T-helper 2 cell treated with Interferon-gamma antibody and Interleukin-4, amounts not matched to agents 5 μg/mL and 100 μg/mL, for 36 hours (primary cell): ENCODE results near the gene GPC6.

Experiments
- DNase-seq: peaks from one replicate; pipeline ENCODE4 v3.0.0; 2021; ENCODE audit warnings: low spot score
- H3K27ac Mint-ChIP-seq: one replicate; pipeline ENCODE4 v1.8.0; 2021; ENCODE audit warnings: mild to moderate bottlenecking, mixed read lengths
- H3K27me3 Mint-ChIP-seq: one replicate; pipeline ENCODE4 v1.8.0; 2021; ENCODE audit warnings: low read depth, mixed read lengths
- H3K36me3 Mint-ChIP-seq: one replicate; pipeline ENCODE4 v1.8.0; 2021; ENCODE audit warnings: low read depth, mixed read lengths
- H3K4me1 Mint-ChIP-seq: one replicate; pipeline ENCODE4 v1.8.0; 2021; ENCODE audit warnings: low read depth, mixed read lengths
- H3K4me3 Mint-ChIP-seq: one replicate; pipeline ENCODE4 v1.8.0; 2022; ENCODE audit warnings: mild to moderate bottlenecking, moderate library complexity, mixed read lengths
- H3K9me3 Mint-ChIP-seq: one replicate; pipeline ENCODE4 v1.8.0; 2021; ENCODE audit warnings: mixed read lengths

Gene GPC6

GRCh38 chr13:94090773-94091480 lies 864.3 kb downstream of the GPC6 start:
- H3K4me1 Mint-ChIP-seq = no peaks in the 10 kb centered on the region
- DNase-seq = no peak
- H3K27ac Mint-ChIP-seq = no peak overlapping the region
- H3K27me3 Mint-ChIP-seq = no peaks in the 10 kb centered on the region
- peaks cover 4% of the 10 kb centered on the region for H3K9me3 Mint-ChIP-seq
- no peak overlapping the region for H3K4me3 Mint-ChIP-seq
- H3K36me3 Mint-ChIP-seq = no peaks in the 10 kb centered on the region

GRCh38 chr13:94093652-94094315 lies 867.2 kb downstream of the GPC6 start:
- Mint-ChIP-seq H3K36me3 (no peaks in the 10 kb centered on the region), H3K4me1 (no peaks in the 10 kb centered on the region)
- DNase-seq = no peak

GRCh38 chr13:94109715-94110374 lies 883.2 kb downstream of the GPC6 start:
- no peaks in the 10 kb centered on the region for H3K9me3 Mint-ChIP-seq
- no peak overlapping the region for H3K27ac Mint-ChIP-seq
- no peak overlapping the region for H3K4me3 Mint-ChIP-seq
- H3K4me1 Mint-ChIP-seq = no peaks in the 10 kb centered on the region
- H3K36me3 Mint-ChIP-seq = no peaks in the 10 kb centered on the region
- DNase-seq = no peak
- no peaks in the 10 kb centered on the region for H3K27me3 Mint-ChIP-seq

More at GRCh38 chr13:94093652-94094315, 867.2 kb downstream of the GPC6 start:
- Mint-ChIP-seq H3K4me3 (no peak overlapping the region), H3K27ac (no peak overlapping the region), H3K27me3 (no peaks in the 10 kb centered on the region), H3K9me3 (peaks cover 4% of the 10 kb centered on the region)

GRCh38 chr13:94112227-94112626 lies 885.6 kb downstream of the GPC6 start:
- Mint-ChIP-seq H3K4me1 (no peaks in the 10 kb centered on the region), H3K36me3 (no peaks in the 10 kb centered on the region), H3K9me3 (no peaks in the 10 kb centered on the region), H3K27ac (no peak overlapping the region), H3K27me3 (no peaks in the 10 kb centered on the region), H3K4me3 (no peak overlapping the region)
- DNase-seq = no peak

GRCh38 chr13:94112731-94113130 lies 886.1 kb downstream of the GPC6 start:
- Mint-ChIP-seq H3K36me3 (no peaks in the 10 kb centered on the region), H3K27me3 (no peaks in the 10 kb centered on the region), H3K4me1 (no peaks in the 10 kb centered on the region), H3K4me3 (no peak overlapping the region), H3K27ac (no peak overlapping the region), H3K9me3 (no peaks in the 10 kb centered on the region)
- no peak for DNase-seq

- no peak overlapping the region for H3K27ac Mint-ChIP-seq
- H3K27me3 Mint-ChIP-seq = no peaks in the 10 kb centered on the region
- DNase-seq = no peak
- no peaks in the 10 kb centered on the region for H3K9me3 Mint-ChIP-seq
- no peak overlapping the region for H3K4me3 Mint-ChIP-seq
- no peaks in the 10 kb centered on the region for H3K4me1 Mint-ChIP-seq
- no peaks in the 10 kb centered on the region for H3K36me3 Mint-ChIP-seq
Measured at GRCh38 chr13:94113245-94113644, 886.6 kb downstream of the GPC6 start.

- Mint-ChIP-seq H3K27ac (no peak overlapping the region), H3K4me3 (no peak overlapping the region), H3K36me3 (no peaks in the 10 kb centered on the region), H3K9me3 (no peaks in the 10 kb centered on the region), H3K27me3 (no peaks in the 10 kb centered on the region), H3K4me1 (no peaks in the 10 kb centered on the region)
- no peak for DNase-seq
Measured at GRCh38 chr13:94114166-94114565, 887.6 kb downstream of the GPC6 start.

GRCh38 chr13:94115054-94115453 lies 888.4 kb downstream of the GPC6 start:
- no peaks in the 10 kb centered on the region for H3K27me3 Mint-ChIP-seq
- H3K4me1 Mint-ChIP-seq = no peaks in the 10 kb centered on the region
- no peak overlapping the region for H3K27ac Mint-ChIP-seq
- no peaks in the 10 kb centered on the region for H3K36me3 Mint-ChIP-seq
- DNase-seq = no peak
- no peak overlapping the region for H3K4me3 Mint-ChIP-seq
- H3K9me3 Mint-ChIP-seq = no peaks in the 10 kb centered on the region

GRCh38 chr13:94119360-94119936 lies 892.8 kb downstream of the GPC6 start:
- no peak for DNase-seq
- no peaks in the 10 kb centered on the region for H3K4me1 Mint-ChIP-seq

GRCh38 chr13:94120878-94121277 lies 894.3 kb downstream of the GPC6 start:
- Mint-ChIP-seq H3K4me3 (no peak overlapping the region), H3K27me3 (peaks cover 4% of the 10 kb centered on the region), H3K9me3 (no peaks in the 10 kb centered on the region), H3K4me1 (no peaks in the 10 kb centered on the region), H3K36me3 (no peaks in the 10 kb centered on the region), H3K27ac (no peak overlapping the region)
- no peak for DNase-seq

More at GRCh38 chr13:94119360-94119936, 892.8 kb downstream of the GPC6 start:
- Mint-ChIP-seq H3K36me3 (no peaks in the 10 kb centered on the region), H3K27me3 (peaks cover 4% of the 10 kb centered on the region), H3K27ac (no peak overlapping the region), H3K4me3 (no peak overlapping the region), H3K9me3 (no peaks in the 10 kb centered on the region)

GRCh38 chr13:94121686-94122085 lies 895.1 kb downstream of the GPC6 start:
- Mint-ChIP-seq H3K36me3 (no peaks in the 10 kb centered on the region), H3K27me3 (peaks cover 4% of the 10 kb centered on the region), H3K4me3 (no peak overlapping the region), H3K4me1 (no peaks in the 10 kb centered on the region), H3K9me3 (no peaks in the 10 kb centered on the region), H3K27ac (no peak overlapping the region)
- DNase-seq = no peak

- H3K9me3 Mint-ChIP-seq = no peaks in the 10 kb centered on the region
Measured at GRCh38 chr13:94122300-94122915, 895.8 kb downstream of the GPC6 start.

GRCh38 chr13:94123557-94123956 lies 897.0 kb downstream of the GPC6 start:
- H3K27me3 Mint-ChIP-seq = peaks cover 4% of the 10 kb centered on the region
- H3K4me3 Mint-ChIP-seq = no peak overlapping the region
- no peaks in the 10 kb centered on the region for H3K9me3 Mint-ChIP-seq
- H3K4me1 Mint-ChIP-seq = no peaks in the 10 kb centered on the region
- no peaks in the 10 kb centered on the region for H3K36me3 Mint-ChIP-seq
- no peak for DNase-seq
- no peak overlapping the region for H3K27ac Mint-ChIP-seq

More at GRCh38 chr13:94122300-94122915, 895.8 kb downstream of the GPC6 start:
- H3K4me1 Mint-ChIP-seq = no peaks in the 10 kb centered on the region
- H3K27me3 Mint-ChIP-seq = peaks cover 4% of the 10 kb centered on the region
- no peaks in the 10 kb centered on the region for H3K36me3 Mint-ChIP-seq
- H3K27ac Mint-ChIP-seq = no peak overlapping the region
- no peak for DNase-seq
- H3K4me3 Mint-ChIP-seq = no peak overlapping the region

GRCh38 chr13:94128430-94128829 lies 901.8 kb downstream of the GPC6 start:
- H3K27ac Mint-ChIP-seq = no peak overlapping the region
- H3K27me3 Mint-ChIP-seq = peaks cover 4% of the 10 kb centered on the region
- no peak for DNase-seq

More at GRCh38 chr13:94128430-94128829, 901.8 kb downstream of the GPC6 start:
- Mint-ChIP-seq H3K4me3 (no peak overlapping the region), H3K9me3 (no peaks in the 10 kb centered on the region), H3K4me1 (peaks cover 2% of the 10 kb centered on the region), H3K36me3 (no peaks in the 10 kb centered on the region)
